H9 (cell line): ENCODE results near the gene DDX39A. TPM values are rescaled to one million over a fixed set of nuclear protein-coding genes. Genes with fewer than 3 reads are reported as not detected.
A peak's percentile ranks its signal among the peaks of the same experiment; 100 is the strongest.

ENCODE experiments used
- DNase-seq: peaks from one replicate; pipeline ENCODE4 v3.0.0-alpha.2; 2017
- H2AFZ ChIP-seq: one replicate; pipeline ENCODE4 v1.6.1; 2013; ENCODE audit warnings: mild to moderate bottlenecking, low read length, control low read depth, moderate library complexity
- H2AK5ac ChIP-seq: 2 replicates; pipeline ENCODE4 v1.6.1; 2013; ENCODE audit warnings: low read length, control low read depth, mixed read lengths; ENCODE audit not compliant: insufficient read length
- H2BK120ac ChIP-seq: one replicate; pipeline ENCODE4 v1.6.1; 2013; ENCODE audit warnings: low read depth, mild to moderate bottlenecking, low read length, control low read depth, inconsistent platforms; ENCODE audit not compliant: poor library complexity, severe bottlenecking
- H2BK12ac ChIP-seq: 2 replicates; pipeline ENCODE4 v1.6.1; 2013; ENCODE audit warnings: low read length, control low read depth, mixed read lengths, low read depth; ENCODE audit not compliant: insufficient read length
- H2BK15ac ChIP-seq: 2 replicates; pipeline ENCODE4 v1.6.1; 2013; ENCODE audit warnings: low read depth, low read length, control low read depth
- H2BK20ac ChIP-seq: one replicate; pipeline ENCODE4 v1.6.1; 2013; ENCODE audit warnings: low read depth, mild to moderate bottlenecking, low read length, control low read depth, inconsistent platforms; ENCODE audit not compliant: poor library complexity, severe bottlenecking
- H2BK5ac ChIP-seq: 2 replicates; pipeline ENCODE4 v1.6.1; 2013; ENCODE audit warnings: low read length, control low read depth, mixed read lengths; ENCODE audit not compliant: insufficient read length
- H3K14ac ChIP-seq: 2 replicates; pipeline ENCODE4 v1.6.1; 2013; ENCODE audit warnings: low read length, control low read depth; ENCODE audit not compliant: insufficient read depth
- H3K18ac ChIP-seq: 2 replicates; pipeline ENCODE4 v1.6.1; 2013; ENCODE audit warnings: low read depth, mild to moderate bottlenecking, mixed read lengths, low read length, control low read depth; ENCODE audit not compliant: insufficient read length
- H3K23ac ChIP-seq: 2 replicates; pipeline ENCODE4 v1.6.1; 2013; ENCODE audit warnings: low read length, control low read depth, mixed read lengths, low read depth; ENCODE audit not compliant: insufficient read length
- H3K23me2 ChIP-seq: 2 replicates; pipeline ENCODE4 v1.6.1; 2013; ENCODE audit warnings: low read depth, mild to moderate bottlenecking, mixed read lengths, low read length, control low read depth; ENCODE audit not compliant: insufficient read length, poor library complexity, severe bottlenecking
- H3K27ac ChIP-seq: 2 replicates; pipeline ENCODE4 v1.5.1; 2013; ENCODE audit warnings: low read length, control low read depth, mixed read lengths, low read depth; ENCODE audit not compliant: insufficient read length
- H3K27me3 ChIP-seq: 2 replicates; pipeline ENCODE4 v1.6.1; 2013; ENCODE audit warnings: low read length, control low read depth, inconsistent platforms; ENCODE audit not compliant: insufficient read depth
- H3K4ac ChIP-seq: 2 replicates; pipeline ENCODE4 v1.6.1; 2013; ENCODE audit warnings: low read depth, mild to moderate bottlenecking, control low read depth, inconsistent platforms, low read length, moderate library complexity
- H3K4me1 ChIP-seq: 2 replicates; pipeline ENCODE4 v1.6.1; 2013; ENCODE audit warnings: low read length, control low read depth, inconsistent platforms; ENCODE audit not compliant: insufficient read depth
- H3K4me2 ChIP-seq: 2 replicates; pipeline ENCODE4 v1.6.1; 2013; ENCODE audit warnings: low read length, control low read depth, mixed read lengths; ENCODE audit not compliant: insufficient read length, insufficient read depth
- H3K56ac ChIP-seq: 2 replicates; pipeline ENCODE4 v1.6.1; 2013; ENCODE audit warnings: low read depth, mild to moderate bottlenecking, mixed read lengths, low read length, control low read depth; ENCODE audit not compliant: insufficient read length
- H3K79me1 ChIP-seq: 2 replicates; pipeline ENCODE4 v1.6.1; 2013; ENCODE audit warnings: low read depth, mild to moderate bottlenecking, moderate library complexity, low read length, control low read depth, inconsistent platforms; ENCODE audit not compliant: insufficient read depth, poor library complexity, severe bottlenecking
- H3K79me2 ChIP-seq: 2 replicates; pipeline ENCODE4 v1.6.1; 2013; ENCODE audit warnings: low read length, control low read depth, inconsistent platforms; ENCODE audit not compliant: insufficient read depth
- H3K9ac ChIP-seq: 2 replicates; pipeline ENCODE4 v1.6.1; 2013; ENCODE audit warnings: low read length, control low read depth, mixed read lengths; ENCODE audit not compliant: insufficient read length; ENCODE audit errors: extremely low read depth
- H3K9me3 ChIP-seq: one replicate; pipeline ENCODE4 v1.6.1; 2013; ENCODE audit warnings: low read depth, low read length, inconsistent platforms; ENCODE audit not compliant: control insufficient read depth
- H3T11ph ChIP-seq: one replicate; pipeline ENCODE4 v1.6.1; 2013; ENCODE audit warnings: mild to moderate bottlenecking, low read length, control low read depth, inconsistent platforms
- H4K20me1 ChIP-seq: one replicate; pipeline ENCODE4 v1.6.1; 2013; ENCODE audit not compliant: control insufficient read depth, insufficient read length, insufficient read depth
- H4K5ac ChIP-seq: 2 replicates; pipeline ENCODE4 v1.6.1; 2013; ENCODE audit warnings: low read depth, mild to moderate bottlenecking, mixed read lengths, low read length, control low read depth; ENCODE audit not compliant: insufficient read length
- H4K8ac ChIP-seq: replicated peaks from 2 replicates; pipeline ENCODE4 v1.6.1; 2013; ENCODE audit warnings: low read length, control low read depth, mixed read lengths, low read depth; ENCODE audit not compliant: insufficient read length
- H4K91ac ChIP-seq: 2 replicates; pipeline ENCODE4 v1.6.1; 2013; ENCODE audit warnings: low read depth, mild to moderate bottlenecking, moderate library complexity, mixed read lengths, low read length, control low read depth; ENCODE audit not compliant: insufficient read length
- H3K27ac Mint-ChIP-seq, 3 experiments: 2 replicates in 2 of 3; 3 replicates in 1 of 3; pipeline ENCODE4 v1.8.0; 2020 to 2021; ENCODE audit warnings: mixed read lengths in 3 of 3, mild to moderate bottlenecking in 1 of 3, moderate library complexity in 1 of 3
- H3K27me3 Mint-ChIP-seq: 2 replicates; pipeline ENCODE4 v1.8.0; 2021; ENCODE audit warnings: low read depth, mild to moderate bottlenecking, moderate library complexity, mixed read lengths
- H3K36me3 Mint-ChIP-seq, 3 experiments: 2 replicates in 2 of 3; 3 replicates in 1 of 3; pipeline ENCODE4 v1.8.0; 2020 to 2021; ENCODE audit warnings: low read depth in 3 of 3, mixed read lengths in 3 of 3; ENCODE audit not compliant: insufficient read depth in 1 of 3
- H3K4me1 Mint-ChIP-seq, 2 experiments: 2 replicates each; pipeline ENCODE4 v1.8.0; 2020; ENCODE audit warnings: mixed read lengths in 2 of 2
- H3K4me3 Mint-ChIP-seq, 2 experiments: 2 replicates in 1 of 2; 3 replicates in 1 of 2; pipeline ENCODE4 v1.8.0; 2020 to 2021; ENCODE audit warnings: mild to moderate bottlenecking in 2 of 2, mixed read lengths in 2 of 2, moderate library complexity in 1 of 2
- H3K9me3 Mint-ChIP-seq, 2 experiments: 2 replicates in 1 of 2; 3 replicates in 1 of 2; pipeline ENCODE4 v1.8.0; 2020; ENCODE audit warnings: mild to moderate bottlenecking in 2 of 2, mixed read lengths in 2 of 2, moderate library complexity in 1 of 2
- WGBS: extraction: QIAGEN DNeasy Blood & Tissue Kit; methylation state at CpG from one replicate; pipeline ENCODE4 v1.1.7; 2013; ENCODE audit warnings: missing lambda C conversion rate, low lambda C conversion rate, mixed read lengths; ENCODE audit not compliant: insufficient read length; ENCODE audit errors: extremely low coverage; 5-methylcytosine and 5-hydroxymethylcytosine counted together
- long read RNA-seq: library from polyadenylated mRNA; unstranded; transcript quantifications from one replicate; pipeline ENCODE4 v2.0.0, GENCODE V29; 2020
- total RNA-seq: library from RNA; stranded (reverse); gene quantifications from 2 replicates; pipeline ENCODE4 v1.2.1, GENCODE V29; 2021
- TF ChIP-seq, protein P1 (sequence below): fragments of 200-600 bp; sonication (generic); conservative IDR thresholded peaks from 3 replicates; pipeline ENCODE4 v1.8.0; 2021; ENCODE audit warnings: antibody characterized with exemption, mild to moderate bottlenecking

DDX39A gene
- total RNA-seq: 137 and 145 TPM in 2 replicates
- long read RNA-seq, transcript DDX39A-209 (9 exons, 1,903 nt): minor isoform, 9 of 1,652 reads
- long read RNA-seq, transcript DDX39A-201 (11 exons, 1,471 nt): major isoform, 1,386 of 1,652 reads
- long read RNA-seq, partial matches to known transcripts: 43 of 1,652 reads
- long read RNA-seq, other reads (novel, unspliced or antisense): 214 of 1,652 reads

DNA sequence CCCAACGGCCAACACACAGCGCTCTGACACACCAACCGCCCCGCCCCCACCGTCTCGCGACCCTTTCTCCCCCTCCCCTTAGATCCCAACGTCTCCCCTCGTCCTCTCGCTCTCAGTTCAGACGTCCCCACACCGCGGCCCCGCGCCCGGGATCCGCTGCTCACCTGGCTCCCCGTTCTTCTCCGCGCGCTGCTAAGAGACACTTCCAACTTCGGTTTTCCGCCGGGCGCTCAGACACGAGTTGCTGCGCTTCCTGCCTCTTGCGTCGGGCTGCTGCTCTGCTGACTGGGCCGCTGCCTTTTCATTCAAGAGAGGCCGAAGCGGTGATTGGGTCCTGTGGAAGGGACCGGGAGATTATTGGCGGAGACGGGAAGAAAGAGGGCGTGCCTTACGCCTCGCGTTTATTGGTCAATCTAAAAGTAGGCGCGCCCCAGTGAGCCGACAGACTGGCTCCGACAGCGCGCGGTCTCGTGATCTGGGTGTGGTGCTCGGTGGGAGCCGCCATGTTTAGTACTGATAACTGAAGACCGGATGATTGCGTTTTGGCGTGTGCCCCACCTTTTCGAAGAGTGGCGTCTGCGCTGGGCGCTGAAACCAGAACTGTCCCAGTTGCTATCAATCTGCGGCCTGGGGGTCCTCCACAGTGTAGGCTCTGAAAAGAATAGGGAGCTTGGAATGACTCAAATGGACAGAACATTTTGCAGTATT is at the start of gene DDX39A:
Gene DDX39A (minus strand): TSS at position 236 of the 708 bp plus-strand sequence. CDS start 6,121 bp downstream, outside the sequence.
- Histone ChIP-seq H2AK5ac (no peak within 1 kb of the TSS), H2BK12ac (no peak within 1 kb of the TSS), H4K8ac (no peak within 1 kb of the TSS), H3K14ac (peak within 1 kb of the TSS; percentile 73; the same call in 1 of the 2 replicates), H3K9me3 (no peaks in the 10 kb centered on the region), H4K91ac (no peak within 1 kb of the TSS), H2AFZ (no peak within 1 kb of the TSS), H3K79me2 (peaks cover 33% of the 10 kb centered on the region), H3K79me1 (peaks cover 3% of the 10 kb centered on the region), H2BK5ac (no peak within 1 kb of the TSS), H3K56ac (no peak within 1 kb of the TSS), H2BK20ac (no peak within 1 kb of the TSS), H2BK120ac (peak within 1 kb of the TSS; percentile 71), H3K4me2 (peak within 1 kb of the TSS; percentile 82), H3K27ac (peak within 1 kb of the TSS; percentile 70), H4K20me1 (no peaks in the 10 kb centered on the region), H4K5ac (peak within 1 kb of the TSS; percentile 59), H3K23ac (no peak within 1 kb of the TSS), H2BK15ac (no peak within 1 kb of the TSS), H3K9ac (peak within 1 kb of the TSS; percentile 56), H3K27me3 (no peaks in the 10 kb centered on the region), H3K23me2 (peaks cover 3% of the 10 kb centered on the region), H3K4me1 (no peaks in the 10 kb centered on the region; the same call in 1 of the 2 replicates), H3K18ac (peak within 1 kb of the TSS; percentile 82), H3T11ph (no peak within 1 kb of the TSS), H3K4ac (peak within 1 kb of the TSS; percentile 10)
- WGBS: no CpG with 5 or more reads among the region's 57 CpGs
- Mint-ChIP-seq H3K27ac (peak within 1 kb of the TSS; percentile 97 to 99 (median 99)), H3K4me3 (peak within 1 kb of the TSS; percentile 96 to 99), H3K9me3 (no peaks in the 10 kb centered on the region), H3K27me3 (no peaks in the 10 kb centered on the region), H3K36me3 (peaks cover 16 to 22% (median 21%) of the 10 kb centered on the region in 3 experiments), H3K4me1 (peaks cover 33 to 38% of the 10 kb centered on the region in 2 experiments)
- peak; percentile 99 for DNase-seq
- TF ChIP-seq, protein P1, sequence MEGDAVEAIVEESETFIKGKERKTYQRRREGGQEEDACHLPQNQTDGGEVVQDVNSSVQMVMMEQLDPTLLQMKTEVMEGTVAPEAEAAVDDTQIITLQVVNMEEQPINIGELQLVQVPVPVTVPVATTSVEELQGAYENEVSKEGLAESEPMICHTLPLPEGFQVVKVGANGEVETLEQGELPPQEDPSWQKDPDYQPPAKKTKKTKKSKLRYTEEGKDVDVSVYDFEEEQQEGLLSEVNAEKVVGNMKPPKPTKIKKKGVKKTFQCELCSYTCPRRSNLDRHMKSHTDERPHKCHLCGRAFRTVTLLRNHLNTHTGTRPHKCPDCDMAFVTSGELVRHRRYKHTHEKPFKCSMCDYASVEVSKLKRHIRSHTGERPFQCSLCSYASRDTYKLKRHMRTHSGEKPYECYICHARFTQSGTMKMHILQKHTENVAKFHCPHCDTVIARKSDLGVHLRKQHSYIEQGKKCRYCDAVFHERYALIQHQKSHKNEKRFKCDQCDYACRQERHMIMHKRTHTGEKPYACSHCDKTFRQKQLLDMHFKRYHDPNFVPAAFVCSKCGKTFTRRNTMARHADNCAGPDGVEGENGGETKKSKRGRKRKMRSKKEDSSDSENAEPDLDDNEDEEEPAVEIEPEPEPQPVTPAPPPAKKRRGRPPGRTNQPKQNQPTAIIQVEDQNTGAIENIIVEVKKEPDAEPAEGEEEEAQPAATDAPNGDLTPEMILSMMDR: no peak
